HepG2 (cell line): ENCODE results near the gene TBC1D10B. TPM values are rescaled to one million over a fixed set of nuclear protein-coding genes. Genes with fewer than 3 reads are reported as not detected.

ENCODE experiments used
- ATF7-NPFF ChIP-seq: sonication (generic); formaldehyde crosslinking; IDR thresholded peaks from 2 replicates; pipeline ENCODE4 v1.8.1; 2023; ENCODE audit warnings: mild to moderate bottlenecking, low read depth, missing genetic modification reagents, moderate library complexity
- CCAR2 ChIP-seq: fragments of 200-400 bp; formaldehyde crosslinking; optimal IDR thresholded peaks from 2 replicates; pipeline ENCODE3; 2018; ENCODE audit warnings: low read depth, mild to moderate bottlenecking, low read length, moderate library complexity
- CENPX ChIP-seq: sonication (generic); formaldehyde crosslinking; IDR thresholded peaks from 2 replicates; pipeline ENCODE4 v1.9.0; 2021; ENCODE audit warnings: mild to moderate bottlenecking, missing genetic modification reagents, moderate library complexity
- CHCHD3 ChIP-seq: sonication (generic); formaldehyde crosslinking; IDR thresholded peaks from 2 replicates; pipeline ENCODE4 v1.8.0; 2022; ENCODE audit warnings: mild to moderate bottlenecking, missing genetic modification reagents, moderate library complexity
- CHD2 ChIP-seq: IDR thresholded peaks from 2 replicates; pipeline ENCODE4 v1.6.1; 2011; ENCODE audit warnings: low read depth, low read length, improper control_type of control experiment
- ETV6 ChIP-seq: sonication (generic); formaldehyde crosslinking; conservative IDR thresholded peaks from 2 replicates; pipeline ENCODE4 v1.4.0; 2020; ENCODE audit warnings: missing genetic modification reagents
- KDM4B ChIP-seq: sonication (generic); formaldehyde crosslinking; IDR thresholded peaks from 2 replicates; pipeline ENCODE4 v1.4.0; 2020; ENCODE audit warnings: missing genetic modification reagents
- KDM6A ChIP-seq: IDR thresholded peaks from 2 replicates; pipeline ENCODE4 v1.6.1; 2016; ENCODE audit warnings: low read depth
- KLF15 ChIP-seq: sonication (generic); formaldehyde crosslinking; IDR thresholded peaks from 2 replicates; pipeline ENCODE4 v1.8.1; 2023; ENCODE audit warnings: borderline replicate concordance, mild to moderate bottlenecking, inconsistent platforms, missing genetic modification reagents, mixed read lengths
- NFRKB ChIP-seq: fragments of 450-650 bp; IDR thresholded peaks from 2 replicates; pipeline ENCODE4 v1.6.1; 2017
- SNAPC5 ChIP-seq: sonication (generic); formaldehyde crosslinking; IDR thresholded peaks from 2 replicates; pipeline ENCODE4 v1.8.1; 2023; ENCODE audit warnings: mild to moderate bottlenecking, missing genetic modification reagents, borderline replicate concordance
- TCF12 ChIP-seq, 2 experiments: fragments of 450-650 bp in 1 of 2; sonication (generic) in 1 of 2; formaldehyde crosslinking in 1 of 2; IDR thresholded peaks; 2 replicates each; pipeline versions ENCODE4 v1.6.1 to v1.8.0; 2017 to 2022; ENCODE audit warnings: antibody characterized with exemption in 1 of 2, mild to moderate bottlenecking in 1 of 2, missing genetic modification reagents in 1 of 2, moderate library complexity in 1 of 2
- ZFP36L2 ChIP-seq: sonication (generic); formaldehyde crosslinking; IDR thresholded peaks from 2 replicates; pipeline ENCODE4 v1.4.0; 2020; ENCODE audit warnings: missing genetic modification reagents
- ZNF282 ChIP-seq: fragments of 450-650 bp; IDR thresholded peaks from 2 replicates; pipeline ENCODE4 v1.6.1; 2018; ENCODE audit not compliant: partially characterized antibody
- ZNF879 ChIP-seq: sonication (generic); formaldehyde crosslinking; IDR thresholded peaks from 2 replicates; pipeline ENCODE4 v1.8.1; 2023; ENCODE audit warnings: missing genetic modification reagents
- ZXDC ChIP-seq: sonication (generic); formaldehyde crosslinking; IDR thresholded peaks from 2 replicates; pipeline ENCODE4 v1.5.0; 2020; ENCODE audit warnings: mild to moderate bottlenecking, missing genetic modification reagents
- polyA plus RNA-seq, 8 experiments: library from polyadenylated mRNA; depleted of rRNA in 3 of 8; stranded (reverse) in 7 of 8; unstranded in 1 of 8; fragments of >200 nt; fragmentation: Illumina TruSeq in 4 of 8; extraction: Trizol in 4 of 8; gene quantifications; 2 replicates each; pipeline versions ENCODE4 v1.2.1 to v1.2.3, GENCODE V29; 2011 to 2016; ENCODE audit warnings: low read depth in 4 of 8, missing spikeins in 1 of 8, mixed read lengths in 1 of 8; ENCODE audit not compliant: insufficient read depth in 1 of 8
- total RNA-seq, 5 experiments: library from RNA; depleted of rRNA; stranded (reverse); fragments of >200 nt; fragmentation: Illumina TruSeq; extraction: Trizol; gene quantifications; 2 replicates each; pipeline ENCODE4 v1.2.3, GENCODE V29; 2016; ENCODE audit warnings: low read depth in 1 of 5
- TF ChIP-seq, protein P1 (sequence below): sonication (generic); formaldehyde crosslinking; IDR thresholded peaks from 2 replicates; pipeline ENCODE4 v1.5.1; 2020; ENCODE audit warnings: mild to moderate bottlenecking, missing genetic modification reagents
- TF ChIP-seq, protein P2 (sequence below): sonication (generic); formaldehyde crosslinking; IDR thresholded peaks from 2 replicates; pipeline ENCODE4 v1.4.0; 2020; ENCODE audit warnings: mild to moderate bottlenecking, missing genetic modification reagents
- TF ChIP-seq, protein P3 (sequence below): sonication (generic); formaldehyde crosslinking; IDR thresholded peaks from 2 replicates; pipeline ENCODE4 v1.8.1; 2023; ENCODE audit warnings: mild to moderate bottlenecking, missing genetic modification reagents

TBC1D10B gene
- total and polyA plus RNA-seq, 2 of the 13 experiments (the other 11 are each of a cell fraction or from before 2014, with no cell fraction given) = 15.7 to 24.8 TPM

GRCh38 chr16:30409125-30410060 lies 39.1 kb upstream of the TBC1D10B start (continued):
- TF ChIP-seq, protein P1, sequence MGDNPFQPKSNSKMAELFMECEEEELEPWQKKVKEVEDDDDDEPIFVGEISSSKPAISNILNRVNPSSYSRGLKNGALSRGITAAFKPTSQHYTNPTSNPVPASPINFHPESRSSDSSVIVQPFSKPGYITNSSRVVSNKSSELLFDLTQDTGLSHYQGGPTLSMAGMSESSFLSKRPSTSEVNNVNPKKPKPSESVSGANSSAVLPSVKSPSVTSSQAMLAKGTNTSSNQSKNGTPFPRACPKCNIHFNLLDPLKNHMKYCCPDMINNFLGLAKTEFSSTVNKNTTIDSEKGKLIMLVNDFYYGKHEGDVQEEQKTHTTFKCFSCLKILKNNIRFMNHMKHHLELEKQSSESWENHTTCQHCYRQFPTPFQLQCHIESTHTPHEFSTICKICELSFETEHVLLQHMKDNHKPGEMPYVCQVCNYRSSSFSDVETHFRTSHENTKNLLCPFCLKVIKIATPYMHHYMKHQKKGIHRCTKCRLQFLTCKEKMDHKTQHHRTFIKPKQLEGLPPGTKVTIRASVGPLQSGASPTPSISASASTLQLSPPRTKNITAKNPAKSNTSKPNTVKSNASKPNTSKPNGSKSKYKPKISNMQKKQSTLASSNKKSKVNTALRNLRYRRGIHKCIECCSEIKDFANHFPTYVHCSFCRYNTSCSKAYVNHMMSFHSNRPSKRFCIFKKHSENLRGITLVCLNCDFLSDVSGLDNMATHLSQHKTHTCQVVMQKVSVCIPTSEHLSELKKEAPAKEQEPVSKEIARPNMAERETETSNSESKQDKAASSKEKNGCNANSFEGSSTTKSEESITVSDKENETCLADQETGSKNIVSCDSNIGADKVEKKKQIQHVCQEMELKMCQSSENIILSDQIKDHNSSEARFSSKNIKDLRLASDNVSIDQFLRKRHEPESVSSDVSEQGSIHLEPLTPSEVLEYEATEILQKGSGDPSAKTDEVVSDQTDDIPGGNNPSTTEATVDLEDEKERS (CRISPR knock-in tag) = no peak
- TF ChIP-seq TCF12 (IDR thresholded peaks at IDR 0.05) = no peak
- no peak for TF ChIP-seq TCF12 (CRISPR knock-in tag; IDR thresholded peaks at IDR 0.05)
- TF ChIP-seq ZXDC = no peak
- no peak for TF ChIP-seq CENPX (CRISPR knock-in tag)
- TF ChIP-seq, protein P2, sequence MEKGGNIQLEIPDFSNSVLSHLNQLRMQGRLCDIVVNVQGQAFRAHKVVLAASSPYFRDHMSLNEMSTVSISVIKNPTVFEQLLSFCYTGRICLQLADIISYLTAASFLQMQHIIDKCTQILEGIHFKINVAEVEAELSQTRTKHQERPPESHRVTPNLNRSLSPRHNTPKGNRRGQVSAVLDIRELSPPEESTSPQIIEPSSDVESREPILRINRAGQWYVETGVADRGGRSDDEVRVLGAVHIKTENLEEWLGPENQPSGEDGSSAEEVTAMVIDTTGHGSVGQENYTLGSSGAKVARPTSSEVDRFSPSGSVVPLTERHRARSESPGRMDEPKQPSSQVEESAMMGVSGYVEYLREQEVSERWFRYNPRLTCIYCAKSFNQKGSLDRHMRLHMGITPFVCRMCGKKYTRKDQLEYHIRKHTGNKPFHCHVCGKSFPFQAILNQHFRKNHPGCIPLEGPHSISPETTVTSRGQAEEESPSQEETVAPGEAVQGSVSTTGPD (CRISPR knock-in tag) = 0 out of 2 replicates have a peak, but pooled peaks have one; percentile 7
- no peak; the same call in 1 of the 2 replicates for TF ChIP-seq ZNF879 (CRISPR knock-in tag)
- TF ChIP-seq CHD2 = peak; percentile 69
- no peak for TF ChIP-seq NFRKB
- TF ChIP-seq CCAR2 = no peak
- no peak for TF ChIP-seq ZFP36L2 (CRISPR knock-in tag)
- no peak for TF ChIP-seq KDM6A (CRISPR knock-in tag)
- TF ChIP-seq, protein P3, sequence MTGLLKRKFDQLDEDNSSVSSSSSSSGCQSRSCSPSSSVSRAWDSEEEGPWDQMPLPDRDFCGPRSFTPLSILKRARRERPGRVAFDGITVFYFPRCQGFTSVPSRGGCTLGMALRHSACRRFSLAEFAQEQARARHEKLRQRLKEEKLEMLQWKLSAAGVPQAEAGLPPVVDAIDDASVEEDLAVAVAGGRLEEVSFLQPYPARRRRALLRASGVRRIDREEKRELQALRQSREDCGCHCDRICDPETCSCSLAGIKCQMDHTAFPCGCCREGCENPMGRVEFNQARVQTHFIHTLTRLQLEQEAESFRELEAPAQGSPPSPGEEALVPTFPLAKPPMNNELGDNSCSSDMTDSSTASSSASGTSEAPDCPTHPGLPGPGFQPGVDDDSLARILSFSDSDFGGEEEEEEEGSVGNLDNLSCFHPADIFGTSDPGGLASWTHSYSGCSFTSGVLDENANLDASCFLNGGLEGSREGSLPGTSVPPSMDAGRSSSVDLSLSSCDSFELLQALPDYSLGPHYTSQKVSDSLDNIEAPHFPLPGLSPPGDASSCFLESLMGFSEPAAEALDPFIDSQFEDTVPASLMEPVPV = no peak
- TF ChIP-seq ATF7-NPFF (CRISPR knock-in tag) = no peak
- TF ChIP-seq ETV6 (CRISPR knock-in tag) = peak; percentile 78; the same call in 1 of the 2 replicates
- no peak for TF ChIP-seq KDM4B (CRISPR knock-in tag)
- TF ChIP-seq CHCHD3 (CRISPR knock-in tag) = no peak
- no peak for TF ChIP-seq KLF15 (CRISPR knock-in tag)
- TF ChIP-seq SNAPC5 (CRISPR knock-in tag) = no peak
- TF ChIP-seq ZNF282 = no peak
